GM15510 (cell line): Measurements from ENCODE around the gene SCIN.
A peak's percentile ranks its signal among the peaks of the same experiment; 100 is the strongest.

Experiments used
- POLR2A ChIP-seq: IDR thresholded peaks from 3 replicates; pipeline ENCODE4 v1.6.1; 2011; ENCODE audit warnings: borderline replicate concordance; ENCODE audit not compliant: insufficient read length; ENCODE audit errors: extremely low read depth

The SCIN gene

DNA sequence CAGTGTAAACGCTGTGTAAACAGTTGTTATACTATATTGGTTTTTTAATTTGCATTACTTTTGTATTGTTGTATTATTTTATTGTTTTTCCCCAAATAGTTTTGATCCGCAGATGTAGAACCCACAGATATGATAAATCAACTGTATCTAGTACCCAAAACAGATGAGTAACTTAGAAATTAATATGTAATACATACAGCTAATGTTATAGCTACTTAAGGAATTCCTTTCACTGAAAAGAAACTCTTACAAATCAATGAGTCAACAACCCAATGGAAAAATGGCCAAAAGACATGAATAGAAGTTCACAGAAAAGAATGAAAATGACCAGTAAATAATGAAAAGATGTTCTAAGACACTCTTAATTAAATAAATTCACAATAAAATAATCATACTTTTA lies 84.6 kb downstream of the SCIN start:
- TF ChIP-seq POLR2A: no peak

DNA sequence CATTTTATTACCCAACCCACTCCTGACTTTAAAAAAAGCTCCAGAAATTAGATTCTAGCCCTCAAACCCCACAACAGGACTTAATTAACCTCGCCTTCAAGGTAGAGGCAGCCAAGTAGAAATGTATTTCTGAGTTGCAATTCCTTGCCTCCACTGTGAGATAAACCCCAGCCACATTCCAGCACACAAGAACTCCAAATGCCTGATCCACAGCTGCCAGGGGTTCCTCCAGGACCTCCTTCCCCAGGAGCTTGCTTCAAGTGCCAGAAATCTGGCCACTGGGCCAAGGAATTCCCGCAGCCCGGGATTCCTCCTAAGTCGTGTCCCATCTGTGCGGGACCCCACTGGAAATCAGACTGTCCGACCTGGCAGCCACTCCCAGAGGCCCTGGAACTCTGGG lies 91.1 kb downstream of the SCIN start:
- TF ChIP-seq POLR2A: no peak

DNA sequence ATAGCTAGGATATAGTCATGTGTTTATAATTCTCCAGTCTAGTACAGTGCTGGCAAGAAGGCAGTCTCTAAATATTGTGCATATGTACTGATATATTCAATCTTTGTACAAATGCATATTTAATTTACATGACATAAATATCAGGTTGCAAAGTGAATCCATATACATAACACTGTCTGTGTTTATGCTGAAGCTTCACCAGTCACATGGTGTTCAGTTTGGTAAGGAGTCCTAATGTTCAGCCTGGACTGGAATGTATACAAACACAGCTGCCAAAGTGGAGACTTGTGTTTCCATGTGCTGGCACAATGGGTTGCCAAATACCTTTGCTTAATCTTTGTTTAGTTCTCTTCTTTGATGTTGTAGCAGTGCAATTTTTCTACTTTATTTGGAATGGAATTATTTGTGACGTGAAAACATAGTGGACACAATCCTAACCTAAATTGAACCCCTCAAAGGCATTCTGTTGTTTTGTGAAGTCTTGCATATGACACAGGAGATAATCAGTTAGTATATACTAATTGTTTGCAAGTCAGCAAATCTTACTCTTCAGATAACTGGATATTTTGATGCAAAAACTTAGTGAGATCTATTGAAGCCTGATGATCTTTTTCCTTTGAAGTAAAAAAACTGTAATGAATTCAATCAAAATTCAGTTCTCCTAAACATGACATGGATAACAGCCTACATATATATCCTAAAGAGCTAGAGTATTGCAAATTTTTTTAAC lies 99.6 kb downstream of the SCIN start:
- no peak for TF ChIP-seq POLR2A

DNA sequence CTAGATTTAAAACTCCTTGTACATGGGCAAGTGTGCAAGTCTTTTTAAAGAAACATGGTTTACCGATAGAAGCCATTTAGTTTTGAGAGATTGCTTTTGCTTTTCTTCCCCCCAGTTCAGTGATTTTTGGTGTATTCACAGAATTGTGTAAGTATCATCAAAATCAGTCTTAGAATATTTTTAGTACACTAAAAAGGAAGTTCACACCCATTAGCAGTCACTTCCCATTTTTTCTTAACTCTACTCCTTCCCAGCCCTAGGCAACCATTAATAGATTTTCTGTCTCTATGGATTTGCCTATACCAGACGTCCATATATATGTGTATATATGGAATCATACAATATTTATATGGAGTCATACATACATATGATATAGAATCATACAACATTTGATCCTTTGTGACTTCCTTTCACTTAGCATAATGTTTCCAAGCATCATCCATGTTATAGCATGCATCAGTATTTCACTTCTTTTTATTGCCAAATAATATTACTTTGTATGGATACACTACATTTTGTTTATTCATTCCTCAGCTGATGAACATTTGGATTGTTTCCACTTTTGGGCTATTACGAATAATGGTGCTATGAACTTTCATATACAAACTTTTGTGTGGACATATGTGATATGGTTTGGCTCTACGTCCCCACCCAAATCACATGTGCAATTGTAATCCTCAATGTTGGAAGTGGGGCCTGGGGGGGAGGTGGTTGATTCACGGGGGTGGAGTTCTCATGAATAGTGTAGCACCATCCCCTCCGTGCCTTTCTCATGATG lies 100.4 kb downstream of the SCIN start:
- no peak for TF ChIP-seq POLR2A

DNA sequence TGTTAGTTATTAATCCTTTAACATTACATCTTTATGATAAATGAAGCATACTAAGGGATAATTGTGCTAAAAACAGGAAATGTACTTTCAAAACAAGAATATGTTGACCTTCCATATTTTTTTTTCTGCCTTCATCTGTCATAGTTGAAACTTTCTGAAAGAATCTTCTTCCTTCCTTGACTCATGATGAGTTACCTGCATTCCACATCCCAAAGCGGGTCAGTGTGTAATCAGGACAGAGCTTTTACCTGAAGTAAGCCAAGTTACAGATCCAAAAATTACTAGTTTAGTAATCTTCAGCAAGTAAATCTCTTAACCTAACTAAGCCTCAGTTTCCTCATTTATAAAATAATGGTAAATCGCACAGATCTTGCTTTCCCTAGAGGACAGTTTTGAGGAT lies 103.5 kb downstream of the SCIN start:
- no peak for TF ChIP-seq POLR2A

DNA sequence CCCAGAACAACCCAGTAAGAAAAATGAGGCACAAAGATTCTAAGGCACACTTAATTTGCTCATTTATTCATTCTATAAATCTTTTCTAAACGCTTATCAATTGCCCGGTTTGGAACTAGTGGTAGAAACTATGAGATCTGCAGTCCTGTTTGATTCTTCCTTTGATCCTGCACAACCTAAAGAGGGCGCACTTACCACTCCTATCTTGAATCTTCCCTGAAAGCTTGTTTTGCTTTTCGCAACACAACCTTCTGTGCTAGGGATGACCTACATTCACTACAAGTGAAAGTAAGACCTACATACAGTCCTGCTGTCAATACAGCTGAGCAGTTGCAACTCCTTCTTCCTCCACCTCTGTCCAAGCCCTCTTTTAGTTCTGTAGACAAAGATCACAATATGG lies 104.3 kb downstream of the SCIN start:
- TF ChIP-seq POLR2A: no peak

DNA sequence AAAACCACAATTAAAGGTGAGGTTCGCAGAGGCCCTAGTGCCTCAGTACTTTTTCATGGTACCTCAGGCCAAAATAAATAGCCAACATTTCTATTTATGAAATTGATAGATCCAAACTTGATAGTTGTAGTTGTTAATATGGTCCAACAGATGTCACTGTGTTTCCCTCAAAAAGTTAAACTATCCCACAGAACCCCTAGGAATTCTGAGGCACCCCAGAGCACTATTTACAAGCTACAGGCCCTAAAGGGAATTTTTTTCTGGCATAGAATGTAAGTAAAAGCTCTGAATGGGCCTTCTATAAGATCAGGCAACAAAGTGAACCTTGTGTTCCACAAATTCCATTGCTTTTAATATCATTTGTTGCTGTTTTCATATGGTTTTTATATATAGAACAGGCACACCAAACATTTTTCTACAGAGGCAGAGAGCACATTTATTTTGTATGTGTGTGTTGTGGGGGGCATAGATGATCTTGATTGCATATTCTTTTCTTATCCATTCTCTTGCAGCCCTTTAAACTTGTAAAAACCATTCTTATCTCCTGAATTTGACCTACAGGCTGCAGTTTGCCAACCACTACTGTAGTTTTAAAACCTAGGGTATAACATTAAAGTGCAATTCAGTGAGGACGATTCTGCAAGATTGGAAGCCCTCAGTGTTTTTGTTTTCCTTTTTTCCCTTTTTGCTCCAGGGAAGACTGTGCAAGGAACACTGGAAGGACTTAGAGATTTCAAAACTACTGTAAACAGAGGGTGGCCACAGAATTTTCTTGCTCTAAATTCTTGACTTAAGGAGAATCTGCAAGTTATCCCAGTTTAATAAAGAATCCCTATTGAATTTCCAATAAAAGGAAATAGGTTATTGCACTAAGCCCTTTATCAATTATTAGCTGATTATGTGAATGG lies 113.4 kb downstream of the SCIN start:
- TF ChIP-seq POLR2A: no peak

GRCh38 chr7:12684733-12685132 lies 114.2 kb downstream of the SCIN start:
- TF ChIP-seq POLR2A: no peak

- TF ChIP-seq POLR2A: no peak
Observed at GRCh38 chr7:12685550-12685949, 115.0 kb downstream of the SCIN start.

GRCh38 chr7:12686234-12686890 lies 115.8 kb downstream of the SCIN start:
- peak; percentile 25 for TF ChIP-seq POLR2A

GRCh38 chr7:12686891-12687717 lies 116.6 kb downstream of the SCIN start, which contains the start of gene ARL4A:
TSS of gene ARL4A (plus strand) at chr7:12687633. CDS start at chr7:12688255, 622 bp downstream.
- TF ChIP-seq POLR2A: peak; percentile 27

DNA sequence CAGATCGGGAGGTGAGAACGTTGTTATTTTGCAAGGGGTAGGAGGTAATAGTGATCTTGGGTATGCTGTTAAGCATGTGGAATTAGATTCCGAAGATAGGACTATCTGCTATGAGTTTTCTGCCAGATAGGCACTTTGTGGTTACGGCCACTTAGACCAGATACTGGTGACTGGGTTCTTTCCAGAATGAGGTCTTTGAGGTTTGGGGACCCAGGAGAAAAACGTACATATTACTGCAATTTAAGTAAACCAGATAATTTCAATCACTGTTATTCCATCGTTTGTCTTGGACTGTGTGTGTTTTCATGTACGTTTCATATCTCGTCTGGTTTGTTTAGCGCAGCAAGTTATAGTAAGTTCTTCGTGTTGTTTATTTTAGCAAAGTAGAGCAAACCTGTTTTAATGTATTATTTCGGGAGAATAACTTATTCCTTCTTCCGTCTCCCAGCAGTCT lies 117.2 kb downstream of the SCIN start:
- TF ChIP-seq POLR2A: no peak

DNA sequence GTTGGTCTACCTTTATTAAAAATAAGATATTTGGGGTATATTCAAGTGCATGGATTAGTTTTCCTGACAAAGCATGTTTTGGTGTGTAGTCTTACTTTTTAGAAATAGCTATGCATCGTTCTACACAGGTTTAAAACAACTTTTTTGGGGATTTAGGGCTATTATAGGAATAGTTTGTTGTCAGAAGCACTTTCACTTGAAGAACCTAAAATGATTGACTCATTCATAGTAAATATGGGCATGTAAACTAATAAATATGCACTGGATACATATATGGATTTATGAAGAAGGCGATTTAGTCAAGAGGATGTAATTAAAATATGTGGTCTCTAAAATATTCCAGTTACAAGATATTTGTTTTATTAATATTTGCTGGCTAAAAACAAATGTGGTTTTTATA lies 118.9 kb downstream of the SCIN start:
- TF ChIP-seq POLR2A: no peak
